IMR-90 (cell line): ENCODE results near the gene MCM8. TPM values are rescaled to one million over a fixed set of nuclear protein-coding genes. Genes with fewer than 3 reads are reported as not detected.

ENCODE experiments used
- ATAC-seq: fragments of 200-7000 bp; cut with Tn5 transposase; 2 replicates; pipeline ENCODE4 v1.9.1; 2020; ENCODE audit warnings: low read depth, mild to moderate bottlenecking, moderate library complexity
- BruUV-seq: library from RNA; stranded (reverse); fragments of 400-500 nt; replicated peaks from 2 replicates; lab custom pipeline; 2021; lab: Mats Ljungman, UMichigan
- CTCF ChIA-PET: fragments of 300-600 bp; formaldehyde crosslinking; extraction: SDS; loops from one replicate; lab custom pipeline; 2021; ENCODE audit warnings: antibody characterized with exemption; lab: Yijun Ruan, JAX
- POLR2A ChIA-PET: fragments of 300-600 bp; sonication (Branson Sonifier 250); formaldehyde crosslinking; loops from one replicate; lab custom pipeline; 2022; ENCODE audit warnings: antibody characterized with exemption; ENCODE audit not compliant: unreplicated experiment; lab: Charles Lee
- DNase-seq: peaks from one replicate; pipeline ENCODE4 v3.0.0; 2013
- H2AFZ ChIP-seq: replicated peaks from 2 replicates; pipeline ENCODE3; 2013; ENCODE audit warnings: low read length, mild to moderate bottlenecking; ENCODE audit not compliant: poor library complexity
- H2AK5ac ChIP-seq: 2 replicates; pipeline ENCODE4 v1.6.1; 2013; ENCODE audit warnings: low read depth, low read length, inconsistent platforms
- H2AK9ac ChIP-seq: replicated peaks from 2 replicates; pipeline ENCODE3; 2013; ENCODE audit warnings: mild to moderate bottlenecking, low read depth, low read length, moderate library complexity; ENCODE audit not compliant: poor library complexity
- H2BK120ac ChIP-seq: 2 replicates; pipeline ENCODE4 v1.6.1; 2013; ENCODE audit warnings: low read depth, low read length, inconsistent platforms
- H2BK15ac ChIP-seq: 3 replicates; pipeline ENCODE4 v1.6.1; 2013; ENCODE audit warnings: low read depth, low read length, inconsistent platforms
- H2BK20ac ChIP-seq: 2 replicates; pipeline ENCODE4 v1.6.1; 2013; ENCODE audit warnings: low read depth, mild to moderate bottlenecking, inconsistent platforms, low read length, moderate library complexity
- H2BK5ac ChIP-seq: 2 replicates; pipeline ENCODE4 v1.6.1; 2013; ENCODE audit warnings: mild to moderate bottlenecking, low read depth, low read length, inconsistent platforms; ENCODE audit not compliant: poor library complexity, severe bottlenecking
- H3K14ac ChIP-seq: replicated peaks from 2 replicates; pipeline ENCODE4 v1.6.1; 2013; ENCODE audit warnings: low read depth, low read length, inconsistent platforms
- H3K18ac ChIP-seq: 2 replicates; pipeline ENCODE4 v1.6.1; 2013; ENCODE audit warnings: low read depth, low read length, control low read depth
- H3K23ac ChIP-seq: 2 replicates; pipeline ENCODE4 v1.6.1; 2013; ENCODE audit warnings: low read depth, low read length, inconsistent platforms
- H3K27ac ChIP-seq: 2 replicates; pipeline ENCODE4 v1.5.1; 2013; ENCODE audit warnings: mild to moderate bottlenecking, control low read depth, low read length; ENCODE audit not compliant: insufficient read depth
- H3K27me3 ChIP-seq: 2 replicates; pipeline ENCODE4 v1.6.1; 2013; ENCODE audit warnings: low read length; ENCODE audit not compliant: control insufficient read depth, insufficient read depth
- H3K36me3 ChIP-seq: 2 replicates; pipeline ENCODE4 v1.6.1; 2013; ENCODE audit warnings: low read length, mixed read lengths; ENCODE audit not compliant: control insufficient read depth, insufficient read depth
- H3K4ac ChIP-seq: 2 replicates; pipeline ENCODE4 v1.6.1; 2013; ENCODE audit warnings: low read depth, low read length, inconsistent platforms
- H3K4me1 ChIP-seq: 2 replicates; pipeline ENCODE4 v1.6.1; 2013; ENCODE audit warnings: low read length, mixed read lengths; ENCODE audit not compliant: control insufficient read depth, insufficient read depth
- H3K4me2 ChIP-seq: 2 replicates; pipeline ENCODE4 v1.6.1; 2013; ENCODE audit warnings: low read depth, mild to moderate bottlenecking, control low read depth, low read length, moderate library complexity
- H3K4me3 ChIP-seq: 2 replicates; pipeline ENCODE4 v1.5.1; 2013; ENCODE audit warnings: low read depth, mild to moderate bottlenecking, control low read depth, low read length, moderate library complexity; ENCODE audit not compliant: insufficient read depth
- H3K56ac ChIP-seq: 2 replicates; pipeline ENCODE4 v1.6.1; 2013; ENCODE audit warnings: low read length, inconsistent platforms; ENCODE audit not compliant: insufficient read depth; ENCODE audit errors: extremely low read depth
- H3K79me1 ChIP-seq, 2 experiments: 2 replicates each; pipeline ENCODE4 v1.6.1; 2013; ENCODE audit warnings: low read length in 2 of 2, inconsistent platforms in 1 of 2, low read depth in 1 of 2
- H3K9ac ChIP-seq: 2 replicates; pipeline ENCODE4 v1.6.1; 2013; ENCODE audit warnings: low read depth, low read length, control low read depth
- H3K9me1 ChIP-seq: 2 replicates; pipeline ENCODE4 v1.6.1; 2013; ENCODE audit warnings: low read length, inconsistent platforms; ENCODE audit not compliant: insufficient read depth
- H3K9me3 ChIP-seq: 2 replicates; pipeline ENCODE4 v1.6.1; 2013; ENCODE audit warnings: low read length; ENCODE audit not compliant: control insufficient read depth, insufficient read depth
- H4K20me1 ChIP-seq: 2 replicates; pipeline ENCODE4 v1.6.1; 2013; ENCODE audit warnings: low read length, inconsistent platforms; ENCODE audit not compliant: insufficient read depth
- H4K5ac ChIP-seq: 2 replicates; pipeline ENCODE4 v1.6.1; 2013; ENCODE audit warnings: mild to moderate bottlenecking, low read depth, low read length, control low read depth
- H4K8ac ChIP-seq, 2 experiments: 2 replicates each; pipeline ENCODE4 v1.6.1; 2013; ENCODE audit warnings: low read depth in 2 of 2, low read length in 2 of 2, control low read depth in 1 of 2, inconsistent platforms in 1 of 2
- H4K91ac ChIP-seq: 2 replicates; pipeline ENCODE4 v1.6.1; 2013; ENCODE audit warnings: low read depth, low read length, inconsistent platforms; ENCODE audit not compliant: insufficient read depth
- BHLHE40 ChIP-seq: fragments of 150-350 bp; IDR thresholded peaks from 2 replicates; pipeline ENCODE4 v1.6.1; 2016; ENCODE audit warnings: mild to moderate bottlenecking, low read depth, low read length
- MAZ ChIP-seq: IDR thresholded peaks from 2 replicates; pipeline ENCODE4 v1.6.1; 2012; ENCODE audit warnings: low read depth, mild to moderate bottlenecking, low read length, improper control_type of control experiment, moderate library complexity, borderline replicate concordance
- MXI1 ChIP-seq: IDR thresholded peaks from 2 replicates; pipeline ENCODE4 v1.6.1; 2012; ENCODE audit warnings: low read depth, mild to moderate bottlenecking, low read length, moderate library complexity, borderline replicate concordance
- NFE2L2 ChIP-seq: fragments of 150-350 bp; IDR thresholded peaks from 2 replicates; pipeline ENCODE4 v1.6.1; 2016; ENCODE audit warnings: low read depth, mild to moderate bottlenecking, low read length
- POLR2A ChIP-seq: IDR thresholded peaks from 2 replicates; pipeline ENCODE4 v1.6.1; 2012; ENCODE audit warnings: mild to moderate bottlenecking, low read depth, low read length
- RAD21 ChIP-seq: IDR thresholded peaks from 2 replicates; pipeline ENCODE4 v1.6.1; 2012; ENCODE audit warnings: low read length, improper control_type of control experiment
- RCOR1 ChIP-seq: IDR thresholded peaks from 2 replicates; pipeline ENCODE4 v1.6.1; 2012; ENCODE audit warnings: mild to moderate bottlenecking, low read length, improper control_type of control experiment; ENCODE audit not compliant: insufficient replicate concordance
- RFX5 ChIP-seq: IDR thresholded peaks from 2 replicates; pipeline ENCODE4 v1.8.0; 2012; ENCODE audit warnings: low read depth, mild to moderate bottlenecking, low read length, moderate library complexity
- SMC3 ChIP-seq: fragments of 150-350 bp; IDR thresholded peaks from 2 replicates; pipeline ENCODE4 v1.6.1; 2016; ENCODE audit warnings: low read depth, mild to moderate bottlenecking, antibody characterized with exemption, low read length, moderate library complexity
- WGBS, 2 experiments: methylation state at CpG; one replicate each; pipeline versions ENCODE4 v1.1.5 to v1.1.7; 2013; ENCODE audit warnings: missing lambda C conversion rate in 2 of 2; ENCODE audit not compliant: insufficient read length in 1 of 2; ENCODE audit errors: extremely low coverage in 2 of 2; 5-methylcytosine and 5-hydroxymethylcytosine counted together
- dilution Hi-C: fragments of 300-500 bp; cut with HindIII; formaldehyde crosslinking; loops from one replicate; pipeline ENCODE4 v1.14.3; 2018; ENCODE audit warnings: low sequenced_read_pairs; ENCODE audit not compliant: unreplicated experiment
- in situ Hi-C: fragments of 300-500 bp; cut with MboI; formaldehyde crosslinking; loops from 3 replicates; pipeline ENCODE4 v1.14.3; 2019; ENCODE audit warnings: low sequenced_read_pairs, inconsistent platforms, mixed read lengths
- intact Hi-C: fragments of 100-400 bp; cut with micrococcal nuclease; formaldehyde crosslinking; loops from 2 replicates; pipeline ENCODE4 v1.10.0; 2022
- polyA plus RNA-seq, 3 experiments: library from polyadenylated mRNA; depleted of rRNA; stranded (reverse); fragments of >200 nt; gene quantifications; 2 replicates each; pipeline ENCODE4 v1.2.3, GENCODE V29; 2012; ENCODE audit warnings: low replicate concordance in 1 of 3
- total RNA-seq: library from RNA; depleted of rRNA; stranded (reverse); fragments of >200 nt; gene quantifications from 2 replicates; pipeline ENCODE4 v1.2.3, GENCODE V29; 2012
- TF ChIP-seq, protein P1 (sequence below): fragments of 150-350 bp; IDR thresholded peaks from 2 replicates; pipeline ENCODE4 v1.6.1; 2017; ENCODE audit warnings: mild to moderate bottlenecking, antibody characterized with exemption, low read length, low read depth

MCM8 gene
- total and polyA plus RNA-seq, 2 of the 4 experiments (the other 2 are of a cell fraction), result 4.2 to 11.5 TPM

DNA sequence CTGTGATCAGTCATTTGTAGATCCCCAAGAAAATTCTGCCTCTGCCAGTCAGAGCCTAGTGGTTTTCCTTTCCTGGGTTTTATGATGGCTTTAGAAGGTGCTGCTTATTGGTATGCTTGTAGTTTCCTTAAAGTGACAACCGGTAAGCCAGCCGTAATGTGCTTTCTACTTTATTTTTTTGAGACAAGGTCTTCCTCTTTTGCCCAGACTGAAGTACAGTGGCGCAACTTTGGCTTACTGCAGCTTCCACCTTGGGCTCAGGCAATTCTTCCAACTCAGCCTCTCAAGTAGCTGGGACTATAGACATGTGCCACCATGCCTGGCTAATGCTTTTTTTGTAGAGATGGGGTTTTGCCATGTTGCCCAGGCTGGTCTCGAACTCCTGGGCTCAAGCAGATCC is 23.5 kb downstream of the MCM8 start:
- Histone ChIP-seq H3K56ac (no peak overlapping the region), H3K23ac (no peak overlapping the region), H2BK20ac (no peak overlapping the region), H3K14ac (no peak overlapping the region), H4K20me1 (no peaks in the 10 kb centered on the region), H3K9me3 (no peaks in the 10 kb centered on the region), H3K27ac (no peak overlapping the region), H3K9me1 (no peaks in the 10 kb centered on the region; the same call in 1 of the 2 replicates), H4K8ac (no peak overlapping the region), H3K27me3 (no peaks in the 10 kb centered on the region), H2BK5ac (no peak overlapping the region), H2BK120ac (no peak overlapping the region), H4K91ac (no peak overlapping the region), H2AFZ (no peak overlapping the region), H3K18ac (no peak overlapping the region), H3K36me3 (peaks cover 3% of the 10 kb centered on the region; the same call in 1 of the 2 replicates), H2AK9ac (no peak overlapping the region), H2BK15ac (no peak overlapping the region), H3K9ac (no peak overlapping the region), H4K5ac (no peak overlapping the region), H3K79me1 (no peaks in the 10 kb centered on the region), H3K4ac (no peak overlapping the region), H3K4me1 (peaks cover 2% of the 10 kb centered on the region; the same call in 1 of the 2 replicates), H2AK5ac (no peak overlapping the region), H3K4me2 (no peak overlapping the region), H3K4me3 (no peak overlapping the region)
- DNase-seq (no peak), ATAC-seq (no peak)
- intact Hi-C loops (no loop called here), dilution Hi-C loops (no loop called here), in situ Hi-C loops (loop anchor here (25.0 kb wide), 1 partner anchor 437 kb away; no protein-coding TSS in a partner anchor)
- no peak for TF ChIP-seq POLR2A
- no peak for TF ChIP-seq RAD21
- no peak for TF ChIP-seq RFX5
- no peak for TF ChIP-seq SMC3
- TF ChIP-seq RCOR1, result no peak
- TF ChIP-seq BHLHE40, result no peak
- TF ChIP-seq MAZ, result no peak
- no peak for TF ChIP-seq NFE2L2
- TF ChIP-seq, protein P1, sequence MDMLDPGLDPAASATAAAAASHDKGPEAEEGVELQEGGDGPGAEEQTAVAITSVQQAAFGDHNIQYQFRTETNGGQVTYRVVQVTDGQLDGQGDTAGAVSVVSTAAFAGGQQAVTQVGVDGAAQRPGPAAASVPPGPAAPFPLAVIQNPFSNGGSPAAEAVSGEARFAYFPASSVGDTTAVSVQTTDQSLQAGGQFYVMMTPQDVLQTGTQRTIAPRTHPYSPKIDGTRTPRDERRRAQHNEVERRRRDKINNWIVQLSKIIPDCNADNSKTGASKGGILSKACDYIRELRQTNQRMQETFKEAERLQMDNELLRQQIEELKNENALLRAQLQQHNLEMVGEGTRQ, result no peak
- TF ChIP-seq MXI1, result no peak
- ChIA-PET CTCF (no interaction called here), POLR2A (no interaction called here)
- BruUV-seq, result no TSS peak
- 100% methylated on average over 1 of the region's 4 CpGs; no CpG with 5 or more reads in 1 of the 2 experiments for WGBS, 2 experiments
